DND-41 (cell line): ENCODE data around the gene NOP16.

Experiments
- EZH2 ChIP-seq: IDR thresholded peaks from 3 replicates; pipeline ENCODE4 v1.6.1; 2012; ENCODE audit warnings: borderline replicate concordance, low read depth, mild to moderate bottlenecking, moderate library complexity, low read length, inconsistent platforms; ENCODE audit not compliant: severe bottlenecking
- TF ChIP-seq, protein P1 (sequence below): IDR thresholded peaks from 2 replicates; pipeline ENCODE4 v1.5.1; 2012; ENCODE audit warnings: borderline replicate concordance, low read length, moderate library complexity, mild to moderate bottlenecking; ENCODE audit not compliant: poor library complexity, severe bottlenecking; ENCODE audit errors: extremely low read depth

GRCh38 chr5:176384366-176384930 is 4.0 kb downstream of the NOP16 start:
- TF ChIP-seq, protein P1, sequence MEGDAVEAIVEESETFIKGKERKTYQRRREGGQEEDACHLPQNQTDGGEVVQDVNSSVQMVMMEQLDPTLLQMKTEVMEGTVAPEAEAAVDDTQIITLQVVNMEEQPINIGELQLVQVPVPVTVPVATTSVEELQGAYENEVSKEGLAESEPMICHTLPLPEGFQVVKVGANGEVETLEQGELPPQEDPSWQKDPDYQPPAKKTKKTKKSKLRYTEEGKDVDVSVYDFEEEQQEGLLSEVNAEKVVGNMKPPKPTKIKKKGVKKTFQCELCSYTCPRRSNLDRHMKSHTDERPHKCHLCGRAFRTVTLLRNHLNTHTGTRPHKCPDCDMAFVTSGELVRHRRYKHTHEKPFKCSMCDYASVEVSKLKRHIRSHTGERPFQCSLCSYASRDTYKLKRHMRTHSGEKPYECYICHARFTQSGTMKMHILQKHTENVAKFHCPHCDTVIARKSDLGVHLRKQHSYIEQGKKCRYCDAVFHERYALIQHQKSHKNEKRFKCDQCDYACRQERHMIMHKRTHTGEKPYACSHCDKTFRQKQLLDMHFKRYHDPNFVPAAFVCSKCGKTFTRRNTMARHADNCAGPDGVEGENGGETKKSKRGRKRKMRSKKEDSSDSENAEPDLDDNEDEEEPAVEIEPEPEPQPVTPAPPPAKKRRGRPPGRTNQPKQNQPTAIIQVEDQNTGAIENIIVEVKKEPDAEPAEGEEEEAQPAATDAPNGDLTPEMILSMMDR = no peak
- no peak for TF ChIP-seq EZH2
